Head of caudate nucleus (tissue), 42 donors: ENCODE results near the gene TAF15.

Experiments used
- DNase-seq, 42 donors: peaks; one replicate each; pipeline versions ENCODE4 v3.0.0 to v3.0.0-alpha.2; 2020 to 2021; ENCODE audit warnings: mixed read lengths in 7 of 42
- intact Hi-C: fragments of 100-400 bp; cut with DNase I; formaldehyde crosslinking; loops from one replicate; pipeline ENCODE4 v1.15.0; 2022

TAF15 gene

DNA sequence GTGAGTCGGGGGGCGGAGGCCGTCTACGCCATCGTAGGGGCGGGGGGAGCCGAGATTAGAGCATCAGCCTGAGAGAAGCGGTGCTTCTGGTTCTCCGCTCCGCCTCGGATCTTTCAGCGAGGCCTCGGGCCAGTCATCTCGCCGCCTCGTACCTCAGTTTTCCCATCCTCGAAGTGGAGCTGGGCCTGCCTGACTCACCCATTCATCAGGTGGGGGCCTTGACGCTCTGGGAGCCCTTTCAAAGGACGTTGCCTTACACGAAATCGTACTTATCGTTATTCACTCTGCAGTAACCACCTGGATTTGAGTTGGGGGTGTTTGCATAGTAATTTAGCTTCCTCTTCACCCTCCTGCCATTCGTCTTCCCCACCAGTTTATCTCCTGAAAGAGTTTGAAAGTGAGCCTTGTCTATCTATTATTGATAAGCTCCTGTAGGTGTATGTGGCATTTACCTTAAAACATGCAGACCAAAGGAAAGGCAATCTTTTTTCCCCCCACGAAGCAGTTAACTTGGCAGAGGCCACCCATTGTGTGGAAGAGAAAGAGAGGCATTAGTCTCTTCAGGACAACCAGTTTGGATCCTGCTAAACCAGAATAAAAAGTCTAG lies 674 bp downstream of the TAF15 start:
- DNase-seq, result no peak
- intact Hi-C loops, result loop anchor here (1.0 kb wide), 1 partner anchor 46 kb away; no protein-coding TSS in a partner anchor

DNA sequence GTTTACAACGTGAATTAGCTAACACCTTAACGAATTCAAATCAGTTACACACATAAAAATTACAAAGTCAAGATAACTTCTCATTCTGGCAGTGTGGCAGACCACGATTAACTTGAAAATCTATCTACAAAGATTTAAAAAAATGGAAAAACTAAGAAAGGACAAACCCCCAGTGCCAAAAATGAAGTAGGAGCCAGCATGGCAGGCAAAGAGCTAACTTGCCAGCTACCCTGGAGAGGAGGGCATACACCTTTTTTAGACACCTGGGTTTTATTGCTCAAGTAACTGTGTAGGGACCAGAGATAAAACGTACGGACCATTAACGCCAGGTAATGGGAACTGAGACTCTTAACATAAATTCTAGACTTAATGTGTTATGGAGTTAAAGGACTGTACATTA lies 2.5 kb downstream of the TAF15 start:
- DNase-seq, result no peak
- intact Hi-C loops, result no loop called here

DNA sequence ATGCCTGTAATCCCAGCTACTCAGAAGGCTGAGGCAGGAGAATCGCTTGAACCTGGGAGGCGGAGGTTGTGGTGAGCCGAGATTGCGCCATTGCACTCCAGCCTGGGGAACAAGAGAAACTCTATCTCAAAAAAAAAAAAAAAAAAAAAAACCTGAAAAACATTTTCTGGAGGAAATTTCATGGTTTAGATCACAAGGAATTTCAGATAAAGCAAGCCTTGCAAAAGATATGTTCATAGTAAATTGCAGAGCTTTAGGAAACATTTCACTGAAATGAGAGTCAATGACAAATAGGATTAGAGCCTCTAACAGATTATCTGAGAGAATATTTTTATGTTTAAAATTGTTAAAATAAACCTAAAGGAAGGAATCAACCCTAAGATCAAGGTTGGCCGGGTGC lies 3.2 kb downstream of the TAF15 start:
- no peak for DNase-seq
- intact Hi-C loops, result no loop called here

- DNase-seq, result no peak
- intact Hi-C loops, result no loop called here
Measured at GRCh38 chr17:35816723-35817122, 7.4 kb downstream of the TAF15 start.

DNA sequence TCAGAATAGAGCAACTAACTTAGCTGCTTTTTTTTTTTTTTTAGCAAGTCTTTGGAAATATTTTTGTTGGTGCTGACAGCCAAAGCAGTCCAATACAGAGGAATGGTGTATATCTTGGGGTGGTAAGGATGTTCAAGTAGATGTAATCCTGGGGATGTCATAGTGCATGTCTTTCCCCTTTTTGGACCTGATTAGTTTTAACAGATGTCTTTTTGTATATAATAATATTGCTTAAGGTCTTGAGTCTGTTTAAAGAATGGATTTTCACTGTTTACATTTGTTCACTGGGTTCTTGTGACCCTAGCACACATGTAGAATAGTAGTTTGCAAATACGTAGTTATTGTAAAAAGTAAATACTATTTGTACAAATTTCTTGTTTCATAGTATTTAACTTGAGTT lies 7.9 kb downstream of the TAF15 start:
- DNase-seq, result no peak
- intact Hi-C loops, result no loop called here

DNA sequence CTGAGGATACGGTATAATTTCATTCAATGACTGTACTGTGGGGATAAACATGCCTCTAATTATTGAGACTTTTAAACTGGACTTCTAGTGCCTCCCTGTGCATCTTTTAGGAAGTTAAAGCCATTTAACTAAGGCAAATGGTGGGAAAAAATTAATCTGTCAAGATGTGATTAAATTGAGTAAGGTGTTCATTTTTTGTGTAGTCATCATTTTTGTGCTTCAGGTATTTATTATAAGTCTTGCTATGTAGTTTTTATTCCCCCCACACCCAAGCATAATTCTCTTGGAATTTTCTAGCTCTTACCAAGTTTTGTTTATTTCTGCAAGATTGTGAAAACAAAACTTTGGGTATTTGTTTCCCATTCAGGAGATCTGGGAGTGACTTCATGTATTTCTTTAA lies 10.2 kb downstream of the TAF15 start:
- no peak for DNase-seq
- intact Hi-C loops, result no loop called here

GRCh38 chr17:35821308-35821707 lies 12.0 kb downstream of the TAF15 start:
- no peak for DNase-seq
- intact Hi-C loops, result no loop called here

GRCh38 chr17:35825206-35825605 lies 15.9 kb downstream of the TAF15 start:
- intact Hi-C loops, result no loop called here
- no peak for DNase-seq

GRCh38 chr17:35841101-35841500 lies 31.8 kb downstream of the TAF15 start:
- intact Hi-C loops, result no loop called here
- no peak for DNase-seq

DNA sequence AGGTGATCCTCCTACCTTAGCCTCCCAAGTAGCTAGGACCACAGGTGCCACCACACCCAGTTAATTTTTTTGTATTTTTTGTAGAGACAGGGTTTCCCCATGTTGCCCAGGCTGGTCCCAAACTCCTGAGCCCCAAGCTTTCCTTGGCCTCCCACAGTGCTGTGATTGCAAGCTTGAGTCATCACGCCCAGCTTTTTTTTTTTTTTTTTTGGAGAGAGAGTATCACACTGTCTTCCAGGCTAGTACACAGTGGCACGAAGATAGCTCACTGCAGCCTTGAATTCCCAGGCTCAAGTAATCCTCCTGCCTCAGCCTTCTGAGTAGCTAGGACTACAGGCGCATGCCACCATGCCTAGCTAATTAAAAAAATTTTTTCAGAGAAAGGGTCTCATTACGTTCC lies 32.2 kb downstream of the TAF15 start:
- intact Hi-C loops, result no loop called here
- peak in 13 of 42 donors; percentile 5 to 49 (median 24) for DNase-seq

GRCh38 chr17:35842239-35842638 lies 33.0 kb downstream of the TAF15 start:
- DNase-seq, result peak in 38 of 42 donors; percentile 12 to 83 (median 50)
- intact Hi-C loops, result no loop called here

- no peak for DNase-seq
- intact Hi-C loops, result no loop called here
Measured at GRCh38 chr17:35843698-35844097, 34.4 kb downstream of the TAF15 start.

DNA sequence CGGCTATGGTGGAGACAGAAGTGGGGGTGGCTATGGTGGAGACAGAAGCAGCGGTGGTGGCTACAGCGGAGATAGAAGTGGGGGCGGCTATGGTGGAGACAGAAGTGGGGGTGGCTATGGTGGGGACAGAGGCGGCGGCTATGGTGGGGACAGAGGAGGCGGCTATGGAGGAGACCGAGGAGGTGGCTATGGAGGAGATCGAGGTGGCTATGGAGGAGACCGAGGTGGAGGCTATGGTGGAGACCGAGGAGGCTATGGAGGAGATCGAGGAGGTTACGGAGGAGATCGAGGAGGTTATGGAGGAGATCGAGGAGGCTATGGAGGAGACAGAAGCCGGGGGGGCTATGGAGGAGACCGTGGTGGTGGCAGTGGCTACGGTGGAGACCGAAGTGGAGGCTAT lies 35.3 kb downstream of the TAF15 start:
- intact Hi-C loops, result no loop called here
- no peak for DNase-seq

DNA sequence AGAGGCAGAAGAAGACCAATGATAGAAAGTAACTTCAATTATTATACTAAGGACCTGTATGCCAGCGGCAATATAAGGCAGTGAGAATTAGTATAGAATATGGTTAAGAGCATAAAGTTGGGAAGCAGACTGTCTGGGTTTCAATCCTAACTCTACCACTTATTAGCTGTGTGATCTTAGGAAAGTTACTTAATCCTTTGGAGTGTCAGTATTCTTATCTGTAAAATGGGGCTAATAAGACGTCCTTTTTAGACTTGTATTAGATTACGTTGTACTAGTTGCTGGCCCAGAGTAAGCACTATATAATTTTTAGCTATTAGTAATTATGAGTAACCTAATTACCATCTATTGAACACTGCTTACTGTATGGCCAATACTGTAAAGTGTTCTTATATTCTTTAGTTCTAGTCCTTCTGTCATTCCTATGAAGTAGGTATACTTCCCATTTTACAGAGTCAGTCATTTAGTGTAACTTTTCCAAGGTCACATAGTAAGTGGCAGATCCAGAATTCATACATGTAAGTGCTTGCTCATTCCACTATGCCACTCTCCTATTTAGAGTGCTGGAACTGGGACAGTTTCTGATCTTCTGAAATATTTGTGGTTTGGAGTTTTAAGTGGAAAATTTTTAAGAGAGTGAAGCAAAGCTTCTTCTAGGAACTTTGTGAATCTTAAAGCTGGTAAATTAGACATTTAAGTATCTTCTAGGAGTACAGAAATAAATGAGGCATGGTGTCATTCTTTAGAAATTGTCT lies 36.9 kb downstream of the TAF15 start:
- no peak for DNase-seq
- intact Hi-C loops, result no loop called here

DNA sequence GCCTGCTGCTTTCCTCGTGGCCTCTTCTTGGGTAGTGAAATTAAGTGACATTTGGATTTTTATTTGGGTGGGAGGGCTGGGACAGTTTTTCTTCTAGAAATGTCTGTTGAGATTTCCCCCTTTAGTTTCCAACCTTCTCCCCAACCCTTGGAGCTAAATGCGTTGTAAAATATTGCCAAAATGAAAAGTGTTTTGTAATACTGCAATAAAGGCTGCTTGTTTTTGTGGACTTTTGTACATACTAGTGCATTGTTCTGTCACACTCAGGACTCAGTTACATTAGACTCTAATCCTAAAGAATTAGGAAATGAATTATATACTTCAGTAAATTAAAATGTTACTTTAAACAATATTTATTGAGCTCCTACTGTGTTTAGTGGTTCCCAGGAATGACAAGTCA lies 37.7 kb downstream of the TAF15 start:
- intact Hi-C loops, result no loop called here
- DNase-seq, result no peak

- DNase-seq, result no peak
Measured at GRCh38 chr17:35847633-35848373, 38.5 kb downstream of the TAF15 start.

DNA sequence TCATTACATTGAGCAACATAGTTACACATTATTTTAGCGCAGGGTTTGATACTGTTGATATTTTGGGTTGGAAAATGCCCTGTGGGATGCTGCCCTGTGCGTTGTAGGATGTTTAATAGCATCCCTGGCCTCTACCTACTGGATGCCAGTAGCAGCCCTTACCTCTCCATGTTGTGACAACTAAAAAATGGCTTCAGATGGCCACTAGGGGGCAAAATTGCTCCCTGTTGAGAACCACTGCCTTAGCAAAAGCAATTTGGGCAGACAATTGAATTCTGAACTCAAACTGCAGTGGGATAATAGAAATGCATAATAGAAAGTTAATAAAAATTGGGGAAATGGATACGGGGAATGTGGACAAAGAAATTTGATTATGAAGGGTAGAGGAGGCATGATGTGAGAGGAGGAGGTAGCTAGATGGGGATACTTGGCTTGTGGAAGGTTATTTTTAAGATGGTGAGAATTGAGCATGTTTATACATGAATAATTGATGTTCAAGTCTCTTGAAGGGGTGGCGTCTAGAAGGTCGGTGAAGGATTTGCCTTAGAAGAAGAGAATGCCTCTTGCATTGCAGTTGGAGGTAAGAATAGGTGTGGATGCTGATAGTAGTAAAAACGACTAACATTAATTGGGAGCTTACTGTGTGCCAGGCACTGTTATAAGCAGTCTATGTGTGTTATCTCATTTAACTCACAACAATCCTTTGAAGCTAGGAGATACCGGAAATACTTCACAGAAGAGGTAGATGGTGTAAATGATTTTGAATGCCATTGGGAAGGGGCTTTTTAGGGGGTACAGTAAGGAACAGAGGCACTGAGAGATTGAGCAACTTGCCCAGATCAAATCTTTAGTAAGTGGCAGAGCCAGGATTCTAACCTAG lies 40.4 kb downstream of the TAF15 start:
- intact Hi-C loops, result no loop called here
- peak in 35 of 42 donors; percentile 24 to 84 (median 61) for DNase-seq

More at GRCh38 chr17:35847633-35848373, 38.5 kb downstream of the TAF15 start:
- intact Hi-C loops, result no loop called here

DNA sequence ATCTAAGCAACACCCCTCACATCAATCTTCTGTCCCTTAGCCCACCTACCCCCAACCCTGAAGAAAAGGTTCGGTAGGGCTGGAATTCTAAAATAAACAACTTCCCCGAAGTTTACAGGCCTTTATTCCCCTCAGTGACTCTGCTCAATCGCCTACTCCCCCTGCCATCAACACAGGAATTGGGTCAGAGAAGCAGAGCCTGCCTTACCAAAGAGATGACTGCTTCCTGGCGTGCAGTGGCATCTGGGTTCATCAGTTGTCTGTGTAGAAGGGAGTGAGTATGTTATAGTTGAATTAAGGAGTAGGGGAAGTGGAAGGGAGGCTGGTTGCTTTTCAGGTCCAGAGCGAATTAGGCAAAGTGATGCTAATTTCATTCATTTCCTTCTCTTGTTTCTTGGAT lies 46.7 kb downstream of the TAF15 start:
- intact Hi-C loops, result no loop called here
- peak in 5 of 42 donors; percentile 14 to 37 (median 22) for DNase-seq

DNA sequence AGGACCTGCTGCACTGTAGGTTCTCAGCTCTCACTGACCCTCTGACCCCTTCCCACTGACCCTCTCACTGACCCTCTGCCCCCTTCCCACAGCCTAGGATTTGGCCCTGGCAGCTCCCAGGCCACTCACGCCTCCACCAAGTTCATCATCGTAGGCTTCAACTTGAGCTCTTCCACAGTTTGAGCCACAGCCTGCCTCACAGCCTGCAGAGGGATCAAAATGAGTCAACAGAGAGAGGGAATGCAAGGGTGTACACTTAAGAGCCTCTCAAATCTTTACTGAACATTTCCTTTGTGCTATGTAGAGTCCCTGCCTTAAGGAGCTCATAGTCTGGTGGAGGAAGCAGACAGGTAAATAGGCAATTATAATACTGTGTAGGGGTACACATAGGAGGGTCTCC lies 47.3 kb downstream of the TAF15 start:
- DNase-seq, result no peak
- intact Hi-C loops, result no loop called here
